DOHH2 (cell line): ENCODE measurements around the gene PCARE.

Experiments used
- CTCF ChIP-seq: fragments of 200-600 bp; sonication (generic); IDR thresholded peaks from one replicate; pipeline ENCODE4 v1.5.1; 2014; ENCODE audit warnings: antibody characterized with exemption, mild to moderate bottlenecking, low read depth, low read length; ENCODE audit not compliant: poor library complexity, severe bottlenecking
- EZH2phosphoT487 ChIP-seq: fragments of 200-600 bp; sonication (generic); IDR thresholded peaks from 2 replicates; pipeline ENCODE4 v1.6.1; 2017; ENCODE audit warnings: borderline replicate concordance, mild to moderate bottlenecking, antibody characterized with exemption, low read length, moderate library complexity, mixed read lengths

DNA sequence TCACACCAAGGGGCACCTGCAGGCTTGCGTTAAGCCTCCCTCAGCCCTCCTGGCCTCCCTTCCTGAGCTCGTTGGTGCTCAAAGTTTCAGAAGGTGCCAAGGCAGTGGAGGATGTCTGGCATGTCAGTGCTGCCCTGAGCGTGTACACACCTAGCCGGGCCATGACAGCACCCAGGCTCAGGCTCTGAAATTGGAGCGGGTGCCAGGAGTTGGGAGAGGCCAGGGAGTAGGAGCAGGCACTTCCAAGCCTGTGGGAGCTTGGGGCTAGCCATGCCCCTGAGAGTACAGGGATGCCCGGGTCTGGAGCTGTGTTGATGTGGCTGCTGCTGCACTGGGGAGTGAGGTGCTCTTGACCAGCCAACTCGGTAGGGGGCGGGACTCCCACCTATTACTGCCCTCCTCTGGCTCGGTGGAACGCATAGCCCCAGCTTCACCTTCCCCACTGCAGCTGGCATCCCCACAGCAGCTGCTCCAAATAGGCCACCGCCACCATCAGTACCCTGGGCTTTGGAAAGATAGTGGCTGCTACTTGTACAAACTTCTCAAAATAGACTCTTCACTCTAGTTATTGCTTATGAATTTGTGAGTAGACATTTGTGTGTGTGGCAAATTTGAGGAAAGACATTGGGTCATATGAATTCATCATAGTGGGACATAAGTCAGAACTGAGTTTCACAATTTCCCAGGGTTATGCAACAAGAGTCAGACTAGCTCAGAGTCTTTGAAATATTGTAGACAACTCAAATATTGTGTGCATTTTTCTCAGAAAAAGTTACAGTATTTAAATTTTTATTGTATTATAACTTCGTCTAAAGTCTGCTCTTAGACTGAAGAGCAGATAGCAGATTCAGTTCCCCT is 6.8 kb upstream of the PCARE start:
- no peak for TF ChIP-seq CTCF
- no peak for TF ChIP-seq EZH2phosphoT487
